ENCODE data around the gene CAMK1G.

The CAMK1G gene

GRCh38 chr1:209614906-209615305 is 31.4 kb downstream of the CAMK1G start:
- TF ChIP-seq REST (IDR thresholded peaks at IDR 0.05; ENCODE audit: insufficient read depth in 1 of 2, low read depth in 2 of 2, low read length in 2 of 2), result no peak
- TF ChIP-seq FOXP2 (optimal IDR thresholded peaks at IDR 0.05; ENCODE audit: borderline replicate concordance, extremely low read depth, extremely low read length, insufficient read depth), result no peak
- TF ChIP-seq SIN3A (IDR thresholded peaks at IDR 0.05; ENCODE audit: borderline replicate concordance, insufficient read depth, low read length), result no peak
- TF ChIP-seq POLR2AphosphoS5 (IDR thresholded peaks at IDR 0.05; ENCODE audit: low read depth, low read length), result no peak
- TF ChIP-seq TAF1 (IDR thresholded peaks at IDR 0.05; ENCODE audit: borderline replicate concordance, insufficient read depth, low read length), result no peak

GRCh38 chr1:209616366-209617046 is 33.0 kb downstream of the CAMK1G start:
- TF ChIP-seq FOXP2 (optimal IDR thresholded peaks at IDR 0.05; ENCODE audit: borderline replicate concordance, extremely low read depth, extremely low read length, insufficient read depth) (no peak), TAF1 (IDR thresholded peaks at IDR 0.05; ENCODE audit: borderline replicate concordance, insufficient read depth, low read length) (no peak), SIN3A (IDR thresholded peaks at IDR 0.05; ENCODE audit: borderline replicate concordance, insufficient read depth, low read length) (no peak), REST (IDR thresholded peaks at IDR 0.05; ENCODE audit: insufficient read depth in 1 of 2, low read depth in 2 of 2, low read length in 2 of 2) (no peak), POLR2AphosphoS5 (IDR thresholded peaks at IDR 0.05; ENCODE audit: low read depth, low read length) (no peak)

- no peak for TF ChIP-seq FOXP2 (optimal IDR thresholded peaks at IDR 0.05; ENCODE audit: borderline replicate concordance, extremely low read depth, extremely low read length, insufficient read depth)
- no peak for TF ChIP-seq SIN3A (IDR thresholded peaks at IDR 0.05; ENCODE audit: borderline replicate concordance, insufficient read depth, low read length)
- TF ChIP-seq TAF1 (IDR thresholded peaks at IDR 0.05; ENCODE audit: borderline replicate concordance, insufficient read depth, low read length), result no peak
- TF ChIP-seq REST (IDR thresholded peaks at IDR 0.05; ENCODE audit: insufficient read depth in 1 of 2, low read depth in 2 of 2, low read length in 2 of 2), result no peak
- no peak for TF ChIP-seq POLR2AphosphoS5 (IDR thresholded peaks at IDR 0.05; ENCODE audit: low read depth, low read length)
Observed at GRCh38 chr1:209617047-209617673, 33.6 kb downstream of the CAMK1G start.

GRCh38 chr1:209617755-209618154 is 34.2 kb downstream of the CAMK1G start:
- TF ChIP-seq SIN3A (IDR thresholded peaks at IDR 0.05; ENCODE audit: borderline replicate concordance, insufficient read depth, low read length) (no peak), TAF1 (IDR thresholded peaks at IDR 0.05; ENCODE audit: borderline replicate concordance, insufficient read depth, low read length) (no peak), REST (IDR thresholded peaks at IDR 0.05; ENCODE audit: insufficient read depth in 1 of 2, low read depth in 2 of 2, low read length in 2 of 2) (no peak), FOXP2 (optimal IDR thresholded peaks at IDR 0.05; ENCODE audit: borderline replicate concordance, extremely low read depth, extremely low read length, insufficient read depth) (no peak), POLR2AphosphoS5 (IDR thresholded peaks at IDR 0.05; ENCODE audit: low read depth, low read length) (no peak)
